ENCODE results near the gene TEAD1. TPM values are rescaled to one million over a fixed set of nuclear protein-coding genes. Genes with fewer than 3 reads are reported as not detected.

TEAD1 gene
- total RNA-seq, 1 donor: 176 TPM

GRCh38 chr11:12686246-12687060 is 12.2 kb downstream of the TEAD1 start:
- no peaks in the 10 kb centered on the region for H3K9me3 ChIP-seq (ENCODE audit: low read depth, low read length)
- no peak for DNase-seq (ENCODE audit: insufficient read length, low spot score, missing footprints)
- peaks cover 40% of the 10 kb centered on the region for H4K20me1 ChIP-seq (ENCODE audit: insufficient read depth, low read length)
- H3K4me2 ChIP-seq (ENCODE audit: insufficient read depth, low read length): peak overlapping the region; percentile 49
- H3K4me3 ChIP-seq (ENCODE audit: insufficient read depth, low read length): no peak overlapping the region
- TF ChIP-seq CTCF (IDR thresholded peaks at IDR 0.05; ENCODE audit: extremely low read depth, low read depth, low read length): no peak
- no peaks in the 10 kb centered on the region for H3K27me3 ChIP-seq (ENCODE audit: insufficient read depth, low read length)
- H3K4me1 ChIP-seq (ENCODE audit: insufficient read depth, low read length): peaks cover 69% of the 10 kb centered on the region
- peak overlapping the region; percentile 91 for H3K27ac ChIP-seq (ENCODE audit: low read depth, low read length)
- peaks cover 4% of the 10 kb centered on the region for H3K36me3 ChIP-seq (ENCODE audit: insufficient read depth, low read length)
- H3K79me2 ChIP-seq (ENCODE audit: insufficient read depth, low read length): peaks cover 97% of the 10 kb centered on the region
- no peak overlapping the region for H2AFZ ChIP-seq (ENCODE audit: low read length)

GRCh38 chr11:12687216-12687623 is 13.0 kb downstream of the TEAD1 start:
- Histone ChIP-seq H3K4me2 (ENCODE audit: insufficient read depth, low read length) (peak overlapping the region; percentile 14), H3K27me3 (ENCODE audit: insufficient read depth, low read length) (no peaks in the 10 kb centered on the region), H3K79me2 (ENCODE audit: insufficient read depth, low read length) (peaks cover 97% of the 10 kb centered on the region), H3K36me3 (ENCODE audit: insufficient read depth, low read length) (no peaks in the 10 kb centered on the region), H3K4me1 (ENCODE audit: insufficient read depth, low read length) (peaks cover 77% of the 10 kb centered on the region), H2AFZ (ENCODE audit: low read length) (no peak overlapping the region), H3K4me3 (ENCODE audit: insufficient read depth, low read length) (no peak overlapping the region), H4K20me1 (ENCODE audit: insufficient read depth, low read length) (peaks cover 32% of the 10 kb centered on the region), H3K27ac (ENCODE audit: low read depth, low read length) (peak overlapping the region; percentile 91), H3K9me3 (ENCODE audit: low read depth, low read length) (no peaks in the 10 kb centered on the region)
- TF ChIP-seq CTCF (IDR thresholded peaks at IDR 0.05; ENCODE audit: extremely low read depth, low read depth, low read length): no peak
- DNase-seq (ENCODE audit: insufficient read length, low spot score, missing footprints): no peak

GRCh38 chr11:12687740-12688139 is 13.5 kb downstream of the TEAD1 start:
- Histone ChIP-seq H3K4me3 (ENCODE audit: insufficient read depth, low read length) (no peak overlapping the region), H3K27me3 (ENCODE audit: insufficient read depth, low read length) (no peaks in the 10 kb centered on the region), H2AFZ (ENCODE audit: low read length) (no peak overlapping the region), H4K20me1 (ENCODE audit: insufficient read depth, low read length) (peaks cover 32% of the 10 kb centered on the region), H3K4me1 (ENCODE audit: insufficient read depth, low read length) (peaks cover 82% of the 10 kb centered on the region), H3K79me2 (ENCODE audit: insufficient read depth, low read length) (peaks cover 97% of the 10 kb centered on the region), H3K9me3 (ENCODE audit: low read depth, low read length) (no peaks in the 10 kb centered on the region), H3K36me3 (ENCODE audit: insufficient read depth, low read length) (no peaks in the 10 kb centered on the region), H3K27ac (ENCODE audit: low read depth, low read length) (peak overlapping the region; percentile 91), H3K4me2 (ENCODE audit: insufficient read depth, low read length) (peak overlapping the region; percentile 7)
- TF ChIP-seq CTCF (IDR thresholded peaks at IDR 0.05; ENCODE audit: extremely low read depth, low read depth, low read length): no peak
- DNase-seq (ENCODE audit: insufficient read length, low spot score, missing footprints): no peak

GRCh38 chr11:12689029-12689755 is 15.0 kb downstream of the TEAD1 start:
- Histone ChIP-seq H3K4me2 (ENCODE audit: insufficient read depth, low read length) (peak overlapping the region; percentile 33), H3K36me3 (ENCODE audit: insufficient read depth, low read length) (no peaks in the 10 kb centered on the region), H3K9me3 (ENCODE audit: low read depth, low read length) (no peaks in the 10 kb centered on the region), H3K4me1 (ENCODE audit: insufficient read depth, low read length) (peaks cover 87% of the 10 kb centered on the region), H3K27ac (ENCODE audit: low read depth, low read length) (peak overlapping the region; percentile 91), H3K27me3 (ENCODE audit: insufficient read depth, low read length) (no peaks in the 10 kb centered on the region), H3K4me3 (ENCODE audit: insufficient read depth, low read length) (no peak overlapping the region), H3K79me2 (ENCODE audit: insufficient read depth, low read length) (peaks cover 86% of the 10 kb centered on the region), H2AFZ (ENCODE audit: low read length) (no peak overlapping the region), H4K20me1 (ENCODE audit: insufficient read depth, low read length) (peaks cover 32% of the 10 kb centered on the region)
- DNase-seq (ENCODE audit: insufficient read length, low spot score, missing footprints): no peak
- TF ChIP-seq CTCF (IDR thresholded peaks at IDR 0.05; ENCODE audit: extremely low read depth, low read depth, low read length): no peak
